ENCODE results near the gene PPFIA3.

DNA sequence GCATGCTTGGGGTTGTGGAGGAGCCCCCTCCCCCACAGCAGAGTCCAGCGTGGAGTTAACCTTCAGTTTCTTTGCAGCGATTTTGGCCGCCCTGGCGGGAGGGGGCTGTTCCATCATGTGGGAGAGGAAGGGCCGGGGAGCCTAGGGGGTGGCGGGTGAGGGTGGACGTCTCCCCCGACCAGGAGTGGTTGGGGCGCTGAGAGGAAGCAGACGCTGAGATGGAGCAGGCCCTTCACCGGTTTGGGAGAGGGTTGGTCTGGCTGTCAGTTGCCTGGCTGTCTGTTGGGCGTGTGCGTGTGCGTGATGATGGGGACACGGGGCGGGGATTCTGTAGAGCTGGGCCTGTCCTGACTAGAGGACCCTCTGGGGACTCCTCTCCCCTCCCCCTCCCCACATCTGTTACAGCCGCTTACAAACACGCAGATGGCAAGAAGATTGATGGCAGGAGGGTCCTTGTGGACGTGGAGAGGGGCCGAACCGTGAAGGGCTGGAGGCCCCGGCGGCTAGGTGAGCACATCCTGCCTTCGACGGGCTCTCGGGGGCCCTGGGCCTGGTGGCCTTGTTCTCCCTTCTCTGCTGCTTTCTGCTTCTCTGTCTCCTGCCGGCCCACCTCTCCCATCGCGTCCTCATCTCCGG is 15.0 kb upstream of the PPFIA3 start:
- TF ChIP-seq, protein P1, sequence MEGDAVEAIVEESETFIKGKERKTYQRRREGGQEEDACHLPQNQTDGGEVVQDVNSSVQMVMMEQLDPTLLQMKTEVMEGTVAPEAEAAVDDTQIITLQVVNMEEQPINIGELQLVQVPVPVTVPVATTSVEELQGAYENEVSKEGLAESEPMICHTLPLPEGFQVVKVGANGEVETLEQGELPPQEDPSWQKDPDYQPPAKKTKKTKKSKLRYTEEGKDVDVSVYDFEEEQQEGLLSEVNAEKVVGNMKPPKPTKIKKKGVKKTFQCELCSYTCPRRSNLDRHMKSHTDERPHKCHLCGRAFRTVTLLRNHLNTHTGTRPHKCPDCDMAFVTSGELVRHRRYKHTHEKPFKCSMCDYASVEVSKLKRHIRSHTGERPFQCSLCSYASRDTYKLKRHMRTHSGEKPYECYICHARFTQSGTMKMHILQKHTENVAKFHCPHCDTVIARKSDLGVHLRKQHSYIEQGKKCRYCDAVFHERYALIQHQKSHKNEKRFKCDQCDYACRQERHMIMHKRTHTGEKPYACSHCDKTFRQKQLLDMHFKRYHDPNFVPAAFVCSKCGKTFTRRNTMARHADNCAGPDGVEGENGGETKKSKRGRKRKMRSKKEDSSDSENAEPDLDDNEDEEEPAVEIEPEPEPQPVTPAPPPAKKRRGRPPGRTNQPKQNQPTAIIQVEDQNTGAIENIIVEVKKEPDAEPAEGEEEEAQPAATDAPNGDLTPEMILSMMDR (IDR thresholded peaks at IDR 0.05; ENCODE audit: low read length) = no peak
- TF ChIP-seq EZH2 (IDR thresholded peaks at IDR 0.05; ENCODE audit: borderline replicate concordance, low read length) = no peak
